DMS53 treated with DMSO at 0.1 percent for 48 hours (cell line): Measurements from ENCODE around the gene ODF4.
"Not testable (repeated sequence)": the region's sequence is repeated elsewhere in the genome, so short reads cannot be mapped to it uniquely, and the experiment has no call there.

Experiments used
- DNase-seq: peaks from one replicate; lab custom pipeline; 2025; ENCODE audit not compliant: unreplicated experiment; lab: John Stamatoyannopoulos, UW

Gene ODF4

GRCh38 chr17:8324923-8325322 is 14.7 kb upstream of the ODF4 start:
- no peak for DNase-seq

DNA sequence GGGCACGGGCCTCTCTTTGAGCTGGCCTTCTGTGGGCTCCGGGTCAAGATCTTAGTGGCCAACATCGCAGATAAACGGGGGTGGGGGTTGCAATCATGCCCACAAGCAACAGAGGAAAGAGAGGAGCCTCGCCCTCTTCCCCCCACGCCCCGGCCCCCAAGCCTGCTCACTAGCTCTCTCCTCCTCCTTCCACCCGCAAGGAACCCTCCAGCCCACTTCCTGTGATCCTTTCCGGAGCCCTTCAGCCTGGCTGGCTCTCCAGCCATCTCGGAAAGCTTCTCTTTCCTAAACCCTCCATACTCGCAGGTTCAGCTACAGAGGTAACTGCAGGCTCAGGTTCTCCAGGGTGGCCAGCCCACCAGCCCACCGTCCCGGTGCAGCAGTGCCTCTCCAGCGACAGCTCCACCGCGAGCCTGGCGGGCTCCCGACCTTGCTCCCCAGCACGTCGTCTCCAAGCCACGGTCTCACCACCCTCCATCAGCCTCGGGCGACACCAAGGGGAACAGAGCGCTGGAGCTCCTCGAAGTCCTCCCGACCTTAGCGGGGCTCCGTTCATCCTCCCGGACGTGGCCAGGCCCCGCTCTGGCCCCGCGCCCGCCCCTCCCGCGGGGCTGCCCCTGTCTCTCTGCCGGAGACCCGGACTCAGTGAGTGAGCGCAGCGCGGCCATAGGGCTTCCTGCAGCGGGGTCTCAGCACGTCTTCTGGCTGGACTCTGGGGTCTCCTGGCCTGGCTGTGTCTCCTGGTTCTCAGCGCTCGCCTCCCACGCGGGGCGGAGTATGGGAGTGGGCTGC is 12.9 kb upstream of the ODF4 start:
- DNase-seq = peak; percentile 39

GRCh38 chr17:8327303-8327649 is 12.4 kb upstream of the ODF4 start:
- no peak for DNase-seq

DNA sequence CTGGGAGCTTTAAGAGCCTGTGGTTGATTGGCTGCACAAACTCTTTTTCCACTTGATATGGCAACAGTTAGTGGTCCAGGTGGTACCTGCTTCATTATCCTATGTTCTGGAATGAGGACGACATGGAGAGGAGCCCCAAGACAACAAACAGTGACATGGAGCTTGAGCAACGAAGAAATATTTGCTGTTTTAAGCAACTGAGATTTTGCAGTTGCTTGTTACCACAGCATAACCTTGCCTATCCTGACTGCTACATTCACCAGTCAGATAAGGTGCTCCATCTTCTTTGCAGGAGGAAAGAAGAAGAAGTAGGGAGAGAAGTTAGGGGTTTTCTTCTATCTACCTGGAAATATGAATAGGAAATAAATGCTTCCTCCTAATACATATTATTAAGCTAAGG is 7.5 kb upstream of the ODF4 start:
- no peak for DNase-seq

- no peak for DNase-seq
Observed at GRCh38 chr17:8332688-8333087, 7.0 kb upstream of the ODF4 start.

DNA sequence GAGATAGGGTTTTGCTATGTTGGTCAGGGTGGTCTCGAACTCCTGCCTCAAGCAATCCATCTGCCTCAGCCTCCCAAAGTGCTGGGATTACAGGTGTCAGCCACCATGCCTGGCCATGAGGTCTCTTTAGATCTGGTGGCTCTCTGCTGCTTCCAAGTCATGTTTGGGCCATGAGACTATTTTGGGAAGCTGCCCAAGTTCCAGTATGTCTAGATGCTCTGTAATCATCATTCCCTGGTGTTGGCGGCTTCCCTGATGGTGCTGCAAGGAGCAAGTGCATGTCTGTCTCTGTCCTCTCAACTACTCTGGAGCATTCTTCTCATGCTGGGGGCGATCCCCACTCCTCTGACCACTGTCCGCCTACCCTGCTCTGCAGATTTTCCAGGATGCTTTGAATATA is 6.4 kb upstream of the ODF4 start:
- DNase-seq = no peak

- no peak for DNase-seq
Observed at GRCh38 chr17:8337802-8338752, 1.6 kb upstream of the ODF4 start.

- DNase-seq = no peak
Observed at GRCh38 chr17:8338753-8339140, 893 bp upstream of the ODF4 start.

- DNase-seq = no peak
Observed at GRCh38 chr17:8341456-8341855, 1.8 kb downstream of the ODF4 start.

DNA sequence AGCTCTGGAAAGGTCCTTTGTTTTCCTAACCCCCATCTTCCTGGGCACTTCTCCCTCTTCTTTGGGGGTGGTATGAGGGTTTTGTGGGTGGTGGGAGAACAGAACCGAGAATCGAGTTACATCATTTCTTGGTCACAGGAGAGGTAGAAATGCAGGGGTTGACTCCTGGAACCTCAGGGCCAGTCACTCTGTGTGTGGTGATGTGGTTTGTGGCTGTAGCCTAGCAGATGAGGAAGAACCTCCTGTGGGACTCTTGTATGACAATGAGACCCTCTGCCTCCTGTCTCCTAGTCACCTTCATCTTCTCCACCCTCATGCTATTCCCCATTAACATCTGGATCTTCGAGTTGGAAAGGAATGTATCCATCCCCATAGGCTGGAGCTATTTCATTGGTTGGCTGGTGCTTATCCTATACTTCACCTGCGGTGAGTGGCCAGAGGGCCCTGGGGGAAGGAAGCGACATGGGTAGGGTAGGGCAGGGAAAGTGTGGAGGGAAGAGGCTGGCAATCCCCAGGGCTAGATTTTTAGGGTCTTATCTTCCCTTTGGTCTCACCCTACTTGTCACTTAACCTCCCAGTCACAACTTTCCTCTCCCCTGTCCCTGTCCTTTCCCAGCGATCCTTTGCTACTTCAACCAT is 5.5 kb downstream of the ODF4 start:
- no peak for DNase-seq

GRCh38 chr17:8345951-8346665 is 6.5 kb downstream of the ODF4 start:
- no peak for DNase-seq

DNA sequence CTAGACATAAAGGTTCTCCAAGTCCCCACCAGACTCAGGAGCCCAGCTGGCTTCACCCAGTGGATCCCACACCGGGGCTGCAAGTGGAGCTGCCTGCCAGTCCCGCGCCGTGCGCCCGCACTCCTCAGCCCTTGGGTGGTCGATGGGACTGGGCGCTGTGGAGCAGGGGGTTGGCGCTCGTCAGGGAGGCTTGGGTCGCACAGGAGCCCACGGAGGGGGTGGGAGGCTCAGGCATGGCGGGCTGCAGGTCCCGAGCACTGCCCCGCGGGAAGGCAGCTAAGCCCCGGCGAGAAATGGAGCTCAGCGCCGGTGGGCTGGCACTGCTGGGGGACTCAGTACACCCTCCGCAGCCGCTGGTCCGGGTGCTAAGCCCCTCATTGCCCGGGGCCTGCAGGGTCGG is 7.4 kb downstream of the ODF4 start:
- not testable (repeated sequence) for DNase-seq

DNA sequence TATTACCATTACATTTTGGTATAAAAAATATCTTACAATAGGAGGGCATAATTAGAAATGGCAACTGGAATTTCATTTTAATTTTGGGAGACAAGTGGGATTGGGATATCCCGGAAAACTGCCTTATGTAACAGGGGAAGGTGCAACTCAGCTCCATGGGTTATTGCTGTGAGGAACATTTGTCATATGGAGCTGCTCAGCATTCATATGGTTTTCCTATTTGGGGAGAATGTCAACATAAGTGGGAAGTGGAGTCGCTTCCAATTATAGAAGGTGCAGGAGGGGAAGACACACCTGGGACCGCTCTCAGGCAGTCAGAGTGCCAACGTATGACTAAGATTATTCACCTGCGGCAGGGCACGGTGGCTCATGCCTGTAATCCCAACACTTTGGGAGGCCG is 10.7 kb downstream of the ODF4 start:
- no peak for DNase-seq

GRCh38 chr17:8353736-8354135 is 14.1 kb downstream of the ODF4 start:
- no peak for DNase-seq

DNA sequence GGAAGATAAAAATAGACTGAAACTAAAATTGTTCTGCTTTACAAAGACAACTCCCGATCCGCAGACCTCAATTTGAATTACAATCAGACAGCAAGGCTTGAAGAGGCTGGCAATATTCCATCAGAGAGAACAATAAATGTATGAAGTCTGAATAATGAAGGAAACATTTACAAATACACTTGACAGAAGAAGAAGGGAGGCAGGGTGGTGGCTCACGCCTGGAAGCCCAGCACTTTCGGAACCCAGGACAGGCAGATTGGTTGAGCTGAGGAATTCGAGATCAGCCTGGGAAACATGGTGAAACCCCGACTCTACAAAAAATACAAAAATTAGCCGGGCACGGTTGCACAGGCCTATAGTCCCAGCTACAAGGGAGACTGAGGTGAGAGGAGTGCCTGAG is 14.6 kb downstream of the ODF4 start:
- no peak for DNase-seq

DNA sequence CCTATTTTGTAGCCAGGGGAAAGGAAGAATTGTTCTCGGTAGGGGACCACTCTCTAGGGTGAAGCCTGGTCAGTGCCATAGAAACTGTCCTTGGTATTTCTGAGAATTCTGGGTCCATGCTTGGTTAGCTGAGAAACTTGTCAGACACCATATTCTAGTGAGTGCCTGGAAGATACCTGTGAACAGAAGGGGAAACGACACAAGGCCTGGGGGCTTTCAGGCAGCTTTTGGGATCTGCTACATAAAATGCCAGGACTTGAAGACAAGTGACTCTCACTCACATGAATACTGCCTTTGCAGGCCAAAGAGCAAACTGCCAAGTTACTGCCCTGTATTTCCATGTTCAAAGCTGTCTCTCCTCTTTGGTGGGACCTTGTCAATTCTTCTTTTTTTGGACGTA is 18.3 kb downstream of the ODF4 start:
- no peak for DNase-seq

- peak; percentile 82 for DNase-seq
Observed at GRCh38 chr17:8359769-8360168, 20.1 kb downstream of the ODF4 start.

GRCh38 chr17:8360260-8360659 is 20.6 kb downstream of the ODF4 start:
- peak; percentile 67 for DNase-seq

DNA sequence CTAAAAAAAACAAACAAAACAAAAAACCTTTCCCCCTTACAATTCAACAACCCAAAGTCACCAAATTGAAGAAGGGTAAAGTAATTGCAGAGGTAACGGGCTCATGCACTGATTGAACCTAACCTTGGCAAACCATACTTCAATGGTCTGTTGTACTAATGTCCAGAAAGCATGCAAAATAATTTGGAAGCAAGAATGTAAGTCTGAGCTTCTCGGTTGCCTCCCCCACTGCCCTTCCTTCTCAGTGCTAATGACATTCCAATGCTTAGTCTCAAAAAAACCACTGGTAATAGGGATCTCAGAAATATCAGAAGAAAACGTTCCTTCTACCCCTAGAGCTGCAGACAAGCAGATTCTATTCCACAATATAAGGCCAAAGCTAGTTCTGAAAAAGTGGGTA is 21.1 kb downstream of the ODF4 start:
- no peak for DNase-seq

- no peak for DNase-seq
Observed at GRCh38 chr17:8362651-8363332, 23.2 kb downstream of the ODF4 start.

DNA sequence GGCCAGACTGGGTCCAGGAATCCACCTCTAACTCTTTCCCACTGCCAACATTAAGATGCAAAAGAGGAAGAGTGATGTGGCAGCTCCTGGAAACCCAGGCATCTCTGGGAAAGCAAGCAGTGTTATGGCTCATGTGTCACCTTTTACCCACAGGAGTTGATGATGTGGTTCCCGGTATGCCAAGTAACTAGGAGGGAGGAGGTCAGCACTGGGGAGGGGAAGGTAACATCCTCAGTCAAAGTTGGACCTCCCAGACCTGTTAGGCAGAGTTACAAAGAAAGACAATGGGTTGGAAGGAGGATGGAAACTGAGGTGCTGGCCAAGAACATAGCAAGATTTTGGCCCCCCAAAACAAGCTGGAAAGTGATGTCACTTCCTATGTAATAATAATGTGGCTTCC is 25.5 kb downstream of the ODF4 start:
- no peak for DNase-seq
